GM21717 (cell line): ENCODE data around the gene OR51D1.

Experiments used
- ATAC-seq: cut with Tn5 transposase; IDR thresholded peaks from one replicate; pipeline ENCODE4 v1.9.1; 2021; ENCODE audit warnings: mild to moderate bottlenecking, moderate library complexity; ENCODE audit not compliant: unreplicated experiment

The OR51D1 gene

DNA sequence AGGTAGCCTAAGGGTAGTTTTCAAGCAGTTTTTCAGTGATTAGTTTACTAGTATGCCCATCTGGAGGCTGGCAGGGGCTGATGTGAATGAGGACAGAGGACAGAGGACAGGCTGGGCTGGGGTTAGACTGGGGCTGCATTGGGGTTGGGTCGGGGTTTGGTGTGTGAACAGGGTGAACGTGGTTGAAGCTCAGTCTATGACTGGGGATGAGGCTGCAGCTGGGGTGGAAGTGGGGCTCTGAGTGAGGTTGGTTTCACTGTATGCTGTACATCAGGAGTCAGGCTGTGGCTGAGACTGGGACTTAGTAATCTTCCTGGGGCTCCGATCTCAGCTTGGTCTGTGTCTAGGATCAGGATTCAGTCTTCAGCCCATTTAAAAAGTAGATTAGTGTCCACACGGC lies 7.0 kb downstream of the OR51D1 start:
- no peak for ATAC-seq

DNA sequence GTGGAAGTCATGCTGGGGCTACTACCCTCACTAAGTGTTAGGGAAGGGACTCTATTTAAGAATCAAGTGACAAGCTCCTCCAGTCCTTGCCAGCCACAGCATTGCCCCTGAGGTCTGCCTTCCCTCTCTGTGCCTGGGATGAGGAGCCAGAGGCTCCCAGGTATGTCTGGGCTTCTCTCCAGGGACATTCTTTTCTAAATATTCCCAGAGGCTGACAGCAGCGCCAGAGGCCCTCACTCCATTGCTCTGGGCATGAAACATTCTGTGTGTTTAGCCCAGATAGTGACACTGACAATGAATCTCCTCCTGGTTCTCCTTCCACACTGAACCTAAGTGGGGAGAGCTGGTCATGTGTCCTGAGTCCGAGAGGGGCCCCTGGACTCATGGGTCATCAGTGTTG lies 8.7 kb downstream of the OR51D1 start:
- ATAC-seq: no peak

DNA sequence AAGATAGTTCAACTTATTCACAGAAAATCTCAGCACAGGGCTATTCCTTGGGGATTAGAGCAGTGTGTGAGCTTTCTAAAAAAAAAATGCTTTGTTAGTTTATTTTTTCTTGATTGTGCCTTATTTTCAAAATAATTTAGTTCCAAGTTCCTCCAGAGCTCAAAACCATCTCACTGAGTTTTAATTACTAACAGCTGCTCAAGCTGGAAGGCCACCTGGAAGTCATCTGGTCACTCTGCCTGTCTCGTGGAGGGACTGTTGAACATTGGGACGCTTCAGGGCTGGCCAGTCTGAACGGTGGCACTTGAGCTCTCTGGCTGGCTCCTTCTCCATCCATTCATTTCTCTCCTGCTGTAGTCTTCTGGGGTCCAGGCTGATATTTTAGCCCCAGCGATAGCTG lies 10.5 kb downstream of the OR51D1 start:
- ATAC-seq: no peak

DNA sequence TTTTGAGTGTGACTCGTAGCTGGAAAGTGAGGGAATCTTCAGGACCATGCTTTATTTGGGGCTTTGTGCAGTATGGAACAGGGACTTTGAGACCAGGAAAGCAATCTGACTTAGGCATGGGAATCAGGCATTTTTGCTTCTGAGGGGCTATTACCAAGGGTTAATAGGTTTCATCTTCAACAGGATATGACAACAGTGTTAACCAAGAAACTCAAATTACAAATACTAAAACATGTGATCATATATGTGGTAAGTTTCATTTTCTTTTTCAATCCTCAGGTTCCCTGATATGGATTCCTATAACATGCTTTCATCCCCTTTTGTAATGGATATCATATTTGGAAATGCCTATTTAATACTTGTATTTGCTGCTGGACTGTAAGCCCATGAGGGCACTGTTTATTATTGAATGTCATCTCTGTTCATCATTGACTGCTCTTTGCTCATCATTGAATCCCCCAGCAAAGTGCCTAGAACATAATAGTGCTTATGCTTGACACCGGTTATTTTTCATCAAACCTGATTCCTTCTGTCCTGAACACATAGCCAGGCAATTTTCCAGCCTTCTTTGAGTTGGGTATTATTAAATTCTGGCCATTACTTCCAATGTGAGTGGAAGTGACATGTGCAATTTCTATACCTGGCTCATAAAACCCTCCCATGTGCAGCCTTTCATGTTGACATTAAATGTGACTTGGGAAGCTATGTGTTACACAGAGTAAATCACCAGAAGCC lies 17.5 kb downstream of the OR51D1 start:
- ATAC-seq: no peak

DNA sequence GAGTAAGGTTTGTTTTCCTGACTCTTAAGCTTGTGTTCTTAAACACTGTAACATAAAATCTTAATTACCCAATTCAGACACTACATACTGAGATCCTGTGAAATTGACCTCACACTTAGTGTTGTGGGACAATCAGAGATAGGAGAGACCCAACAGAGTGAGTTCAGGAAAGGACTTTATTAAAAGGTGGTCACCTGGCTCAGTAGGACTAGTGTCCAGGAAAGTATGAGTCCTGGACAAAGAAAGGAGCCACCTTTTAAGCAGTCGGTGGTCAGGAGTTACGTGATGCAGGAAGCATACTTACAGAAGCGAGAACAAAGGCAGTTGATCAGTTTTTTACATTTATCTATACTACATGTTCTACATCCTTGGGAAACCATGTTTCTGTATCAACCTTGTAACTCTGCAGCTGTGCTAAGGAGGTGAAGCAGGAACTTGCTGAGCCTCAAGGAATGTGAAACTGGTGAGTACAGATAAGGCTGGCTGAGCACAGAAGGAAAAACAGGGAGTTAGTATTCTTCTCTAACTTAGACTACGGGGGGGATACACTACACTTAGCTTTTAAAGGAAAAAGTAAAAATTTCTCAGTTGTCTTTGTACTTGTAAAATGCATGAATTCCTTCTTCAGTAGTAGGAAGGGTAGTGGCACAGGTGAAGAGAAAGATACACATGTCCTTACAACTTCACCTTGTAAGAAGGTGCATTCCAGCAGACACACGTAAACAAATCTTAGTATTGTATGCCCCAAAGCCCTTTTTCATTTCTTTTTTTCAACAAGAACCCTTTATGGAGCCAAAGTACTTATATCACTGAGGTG lies 21.6 kb downstream of the OR51D1 start:
- ATAC-seq: no peak

DNA sequence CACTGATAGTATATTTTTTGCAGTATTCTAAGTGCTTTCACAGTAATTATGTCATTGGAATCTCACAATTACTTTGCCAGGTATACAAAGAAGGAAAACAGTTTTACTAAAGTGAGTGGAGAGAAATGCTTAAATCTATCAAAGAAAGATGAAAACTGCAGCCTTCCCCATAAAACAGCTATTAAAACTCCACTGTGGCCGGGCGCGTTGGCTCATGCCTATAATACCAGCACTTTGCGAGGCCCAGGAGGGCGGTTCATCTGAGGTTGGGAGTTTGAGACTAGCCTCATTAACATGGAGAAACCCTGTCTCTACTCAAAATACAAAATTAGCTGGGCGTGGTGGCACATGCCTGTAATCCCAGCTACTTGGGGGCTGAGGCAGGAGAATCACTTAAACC lies 25.6 kb downstream of the OR51D1 start:
- ATAC-seq: no peak

DNA sequence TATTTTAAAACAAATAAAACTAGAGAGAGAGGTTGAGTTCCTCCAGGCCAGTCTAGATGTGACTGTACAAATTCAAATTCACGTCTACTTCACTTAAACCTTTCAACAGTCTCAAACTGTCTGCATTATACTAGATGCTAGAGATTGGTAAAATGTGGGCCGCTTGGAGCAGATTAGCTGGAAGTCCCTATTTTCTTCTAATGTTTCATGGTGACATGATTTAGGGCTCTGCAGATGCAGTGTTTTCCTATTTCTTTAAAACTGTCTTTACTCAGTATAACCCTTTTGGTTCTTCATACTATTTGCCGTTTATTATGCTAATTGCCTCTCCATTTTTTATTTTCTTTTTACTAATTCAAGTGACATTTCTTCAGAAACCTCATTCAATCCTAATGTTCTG lies 26.9 kb downstream of the OR51D1 start:
- no peak for ATAC-seq

DNA sequence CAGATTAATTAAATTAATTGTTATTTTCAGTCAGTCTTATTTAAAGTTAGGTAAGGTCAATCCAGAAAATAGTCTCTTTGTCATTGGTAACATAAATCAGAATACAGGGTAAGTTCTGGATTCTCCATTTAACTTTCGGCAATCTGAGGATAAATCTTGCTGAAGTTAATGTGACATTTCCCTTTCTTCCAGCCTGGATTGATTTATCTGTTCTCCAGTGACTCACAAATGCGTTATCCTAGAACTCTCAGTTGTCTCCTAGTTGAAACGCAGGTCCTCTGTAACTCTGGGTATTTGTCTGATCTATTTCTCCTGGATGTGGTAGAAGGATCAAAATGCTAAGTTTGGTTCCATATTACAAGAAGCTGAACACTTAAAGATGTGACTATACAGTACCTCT lies 27.5 kb downstream of the OR51D1 start:
- ATAC-seq: no peak

DNA sequence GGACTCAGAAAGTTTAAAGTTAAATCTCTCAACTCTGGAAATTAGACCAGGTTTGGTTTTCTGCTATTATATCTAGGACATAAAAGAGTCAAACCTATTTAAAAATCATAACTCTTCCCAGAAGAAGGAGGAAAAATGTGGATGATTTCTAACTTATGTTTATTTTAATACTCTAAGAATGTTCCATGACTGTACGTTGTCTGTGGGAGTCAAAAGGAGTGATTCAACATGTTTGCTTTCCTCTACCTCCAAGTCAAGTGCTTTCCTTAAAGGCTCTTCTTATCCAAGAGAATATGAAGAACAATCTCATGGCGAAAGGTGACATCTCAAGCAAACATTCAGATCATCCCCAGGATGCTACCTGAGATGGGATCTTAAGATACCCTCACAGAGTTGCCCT lies 28.1 kb downstream of the OR51D1 start:
- ATAC-seq: no peak

DNA sequence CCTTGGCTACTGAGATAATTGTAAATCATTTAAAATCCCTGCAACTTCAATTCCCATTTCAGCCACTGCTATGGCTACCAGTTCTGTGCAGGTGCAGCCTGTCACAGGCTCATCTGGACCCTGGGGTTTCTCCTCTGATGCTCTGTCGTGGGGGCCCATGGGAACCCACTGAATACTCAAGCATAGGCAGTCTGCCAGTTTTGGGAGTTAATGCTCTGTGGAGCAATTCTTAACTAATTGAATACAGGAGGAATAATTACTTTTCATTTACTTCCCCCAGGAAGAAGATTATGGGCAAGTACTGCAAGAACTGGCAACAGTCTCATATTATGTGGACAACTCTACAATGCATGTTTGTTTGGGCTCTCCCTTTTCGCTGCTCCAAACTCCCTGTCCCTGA lies 34.5 kb downstream of the OR51D1 start:
- no peak for ATAC-seq

DNA sequence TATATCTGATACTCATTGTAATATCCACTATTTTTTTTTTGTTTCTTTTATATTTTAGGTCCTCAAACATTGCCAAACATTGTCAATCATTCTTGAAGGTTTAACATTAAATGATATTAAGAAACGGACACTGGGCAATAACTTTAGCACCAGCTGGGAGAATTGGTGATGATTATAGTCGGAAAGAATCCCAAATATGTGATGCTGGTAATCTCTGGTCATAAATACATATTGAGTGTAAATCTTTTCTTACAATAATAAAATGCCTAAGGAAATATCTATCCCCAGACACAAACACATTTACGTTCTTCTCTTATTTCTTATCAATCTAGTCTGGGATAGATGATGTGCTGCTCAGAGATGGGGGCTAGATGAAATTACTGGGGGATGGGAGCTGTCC lies 35.2 kb downstream of the OR51D1 start:
- ATAC-seq: no peak

DNA sequence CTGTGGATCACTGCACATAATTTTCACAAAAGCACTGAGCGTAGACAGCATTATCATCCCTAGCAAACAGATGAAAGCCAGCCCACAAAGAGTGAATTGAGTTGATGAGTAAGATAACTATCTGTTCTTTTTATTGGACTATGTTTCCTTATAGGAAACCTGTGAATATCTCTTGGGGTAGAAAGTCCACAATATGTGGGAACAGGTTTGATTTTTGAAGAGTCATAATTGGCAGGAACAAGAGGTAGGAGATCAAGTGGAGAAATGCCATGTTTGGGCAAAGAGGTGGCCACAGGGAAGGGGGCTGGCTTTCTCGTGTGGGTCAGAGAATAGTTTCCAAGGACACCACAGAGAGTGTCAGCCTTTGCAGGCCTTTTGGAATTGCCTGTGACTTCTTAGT lies 36.5 kb downstream of the OR51D1 start:
- no peak for ATAC-seq

DNA sequence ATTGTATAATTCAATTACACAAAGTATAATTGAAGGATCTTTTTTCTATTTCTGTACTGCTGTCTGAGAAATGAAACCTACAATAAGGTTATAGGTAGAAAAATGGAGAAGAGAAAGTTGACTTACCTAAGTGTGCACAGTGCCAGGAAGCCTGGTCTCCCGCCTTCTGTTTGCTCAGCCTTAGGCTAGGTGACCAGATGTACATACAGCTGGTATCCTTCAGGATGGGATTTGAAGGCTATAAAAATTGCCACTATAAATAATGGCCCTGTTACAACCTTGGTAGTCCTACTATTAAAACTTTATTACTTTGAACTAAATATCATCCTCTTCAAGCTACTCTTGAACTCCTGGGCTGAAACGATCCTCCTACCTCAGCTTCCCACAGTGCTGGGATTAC lies 40.7 kb downstream of the OR51D1 start:
- no peak for ATAC-seq

DNA sequence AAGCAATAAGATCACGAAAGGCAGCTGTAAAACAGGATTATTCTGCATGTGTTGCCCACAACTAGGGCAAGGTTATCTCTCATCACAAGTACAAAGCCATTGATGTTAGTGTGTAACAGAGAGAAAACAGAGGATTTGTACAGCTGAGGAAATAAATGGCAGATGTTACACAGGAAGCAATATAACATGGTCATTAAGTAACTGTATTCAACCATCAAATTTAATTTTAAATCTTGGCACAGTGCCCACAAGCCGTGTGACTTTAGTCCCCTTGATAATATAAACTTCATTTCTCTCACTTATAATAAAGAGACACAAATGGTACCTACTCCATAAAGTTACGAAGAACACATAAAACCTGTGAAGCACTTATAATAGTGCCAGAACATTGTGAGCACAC lies 43.1 kb downstream of the OR51D1 start:
- ATAC-seq: no peak

DNA sequence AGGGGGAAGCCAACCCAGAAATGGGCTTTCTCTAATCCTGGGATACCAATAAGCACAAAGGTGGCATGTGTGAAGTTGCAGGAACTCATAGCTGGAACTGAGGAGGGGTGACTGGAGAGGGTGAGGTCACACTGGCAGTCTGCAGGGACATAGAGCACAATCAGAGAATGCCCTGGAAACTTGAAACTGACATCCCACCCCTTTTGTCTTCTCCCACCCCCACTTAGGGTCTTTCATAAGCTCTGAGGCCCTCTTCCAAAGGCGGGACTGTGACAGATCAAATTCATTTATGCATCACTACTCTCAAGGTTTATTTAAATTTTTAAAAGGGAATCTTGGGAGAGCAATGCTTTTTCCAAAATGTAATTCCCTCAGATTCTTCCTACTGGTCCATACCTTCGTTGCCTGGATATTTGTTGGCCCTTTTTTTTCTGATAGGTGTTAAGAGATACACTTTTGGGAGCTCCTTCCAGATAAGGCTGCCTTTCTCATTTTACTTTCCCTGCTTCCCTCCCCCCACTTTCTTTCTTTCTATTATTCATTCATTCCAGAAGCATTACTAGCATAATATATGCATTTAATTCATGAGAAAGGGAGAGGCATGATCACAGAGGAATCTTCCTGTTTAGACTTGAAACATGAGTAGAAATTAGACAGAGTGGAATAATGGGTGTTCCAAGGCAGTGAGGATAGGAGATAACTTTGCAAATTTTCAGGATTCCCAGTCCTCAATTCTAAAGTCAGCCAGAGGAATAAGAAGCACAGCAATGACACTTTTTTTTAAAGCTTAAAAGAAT lies 45.5 kb downstream of the OR51D1 start:
- no peak for ATAC-seq

DNA sequence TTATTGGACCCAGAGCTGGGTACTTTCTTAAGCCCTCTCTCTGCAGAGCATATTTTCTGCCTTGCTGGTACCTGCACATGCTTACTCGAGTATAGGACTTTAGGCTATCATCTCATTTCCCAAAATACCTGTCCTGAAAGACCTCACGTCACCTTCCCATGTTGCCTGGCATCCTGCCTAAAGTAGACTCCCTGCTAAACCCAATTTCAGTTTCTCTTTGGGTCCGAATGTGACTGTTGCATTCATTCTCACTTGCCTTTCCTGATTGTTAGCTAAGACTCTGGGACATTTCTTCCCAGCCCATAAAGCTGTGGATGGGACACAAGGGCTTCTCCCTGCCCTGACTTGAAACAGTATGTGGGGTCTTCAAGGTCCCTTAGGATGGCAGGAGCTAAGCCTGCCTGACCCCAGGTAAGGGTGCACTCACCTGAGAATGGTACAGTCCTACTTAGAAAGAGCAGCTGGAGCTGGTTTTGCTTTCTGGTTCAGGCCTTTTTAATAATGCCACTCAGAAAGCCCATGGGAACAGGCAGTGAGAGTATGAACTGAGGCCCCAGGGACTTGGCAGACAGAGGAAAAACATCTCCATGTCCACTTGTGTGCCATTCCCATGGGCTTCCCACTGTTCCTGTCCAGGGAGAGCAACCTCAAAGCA lies 47.5 kb downstream of the OR51D1 start:
- ATAC-seq: no peak
